SK-MEL-5 (cell line): Measurements from ENCODE around the gene TENM3. TPM values are rescaled to one million over a fixed set of nuclear protein-coding genes. Genes with fewer than 3 reads are reported as not detected.
A peak's percentile ranks its signal among the peaks of the same experiment; 100 is the strongest.

Source experiments
- DNase-seq: peaks from one replicate; pipeline ENCODE4 v3.0.0-alpha.2; 2016; ENCODE audit warnings: low read depth, low spot score
- in situ Hi-C: cut with HindIII; loops from 2 replicates; pipeline ENCODE4 v1.10.0; 2016; ENCODE audit warnings: low sequenced_read_pairs, high pct_unique_total_duplicates, low pct_unique_long_range_greater_than_20kb
- total RNA-seq: library from RNA; depleted of rRNA; stranded (reverse); fragments of >200 nt; shearing (Covaris generic); gene quantifications from 2 replicates; pipeline ENCODE4 v1.2.3, GENCODE V29; 2014

The TENM3 gene
- total RNA-seq, 1 experiment from 2014 or later = 38.1 TPM

DNA sequence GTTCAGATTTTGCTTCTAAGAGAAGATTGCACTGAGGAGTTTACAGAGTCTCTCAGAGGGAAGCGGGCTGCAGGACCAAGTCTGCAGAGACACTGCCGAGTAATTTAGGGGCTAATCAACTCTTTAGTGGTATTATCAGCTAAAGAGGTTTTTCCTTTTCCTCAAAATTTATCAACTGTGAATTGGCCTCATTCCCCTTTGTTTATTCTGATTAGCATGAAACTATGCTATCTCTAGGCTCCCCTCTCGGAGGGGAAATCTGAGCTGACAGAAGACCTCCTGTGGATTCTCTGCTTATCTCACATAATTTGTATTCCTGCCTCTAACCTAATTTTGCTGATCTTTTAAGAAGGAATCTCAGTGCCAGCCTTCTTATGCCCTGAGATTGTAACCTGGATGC, 473.0 kb downstream of the TENM3 start:
- no peak for DNase-seq
- in situ Hi-C loops = no loop called here

DNA sequence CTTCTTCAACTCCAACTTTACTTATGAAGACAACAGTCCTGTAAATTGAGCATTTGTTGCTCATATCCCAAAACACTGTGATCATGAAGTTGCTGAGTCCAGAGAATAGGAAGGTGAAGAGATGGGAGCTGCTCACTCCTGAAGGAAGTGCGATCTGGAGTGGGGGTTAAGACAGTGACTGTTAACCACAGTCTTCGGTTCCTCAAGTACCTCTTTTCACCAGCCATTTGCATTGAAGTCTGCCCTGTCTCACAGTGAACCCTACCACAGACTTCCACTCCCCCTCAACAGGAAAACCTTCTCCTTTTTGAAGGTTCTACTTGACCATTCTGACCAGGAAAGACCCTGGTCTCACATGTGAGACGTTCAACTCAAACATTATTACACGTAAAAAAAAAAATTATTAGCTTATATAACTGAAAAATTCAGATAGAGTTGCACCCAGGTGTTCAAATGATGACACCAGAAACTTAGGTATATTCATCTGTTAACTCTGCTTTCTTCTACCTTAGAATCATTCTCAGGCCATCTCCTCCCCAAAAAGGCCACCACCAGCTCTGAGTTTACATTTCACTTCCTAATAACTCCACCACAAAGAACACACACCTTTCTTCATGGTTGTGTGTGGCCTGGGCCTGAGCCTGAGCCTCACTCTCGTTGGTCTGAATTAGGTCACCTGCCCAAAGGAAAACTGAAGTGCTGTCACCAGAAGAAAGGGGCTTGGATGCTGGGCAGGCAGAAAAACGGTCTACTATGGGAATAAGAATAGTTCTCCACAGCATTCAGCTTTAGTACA, 474.8 kb downstream of the TENM3 start:
- DNase-seq = no peak
- in situ Hi-C loops = no loop called here

GRCh38 chr4:182724414-182724813, 481.2 kb downstream of the TENM3 start:
- in situ Hi-C loops = no loop called here
- peak; percentile 7 for DNase-seq

- no peak for DNase-seq
- in situ Hi-C loops = no loop called here
Measured at GRCh38 chr4:182729516-182729915, 486.3 kb downstream of the TENM3 start.

GRCh38 chr4:182730791-182731190, 487.6 kb downstream of the TENM3 start:
- DNase-seq = no peak
- in situ Hi-C loops = no loop called here

GRCh38 chr4:182736207-182736606, 493.0 kb downstream of the TENM3 start:
- in situ Hi-C loops = no loop called here

DNA sequence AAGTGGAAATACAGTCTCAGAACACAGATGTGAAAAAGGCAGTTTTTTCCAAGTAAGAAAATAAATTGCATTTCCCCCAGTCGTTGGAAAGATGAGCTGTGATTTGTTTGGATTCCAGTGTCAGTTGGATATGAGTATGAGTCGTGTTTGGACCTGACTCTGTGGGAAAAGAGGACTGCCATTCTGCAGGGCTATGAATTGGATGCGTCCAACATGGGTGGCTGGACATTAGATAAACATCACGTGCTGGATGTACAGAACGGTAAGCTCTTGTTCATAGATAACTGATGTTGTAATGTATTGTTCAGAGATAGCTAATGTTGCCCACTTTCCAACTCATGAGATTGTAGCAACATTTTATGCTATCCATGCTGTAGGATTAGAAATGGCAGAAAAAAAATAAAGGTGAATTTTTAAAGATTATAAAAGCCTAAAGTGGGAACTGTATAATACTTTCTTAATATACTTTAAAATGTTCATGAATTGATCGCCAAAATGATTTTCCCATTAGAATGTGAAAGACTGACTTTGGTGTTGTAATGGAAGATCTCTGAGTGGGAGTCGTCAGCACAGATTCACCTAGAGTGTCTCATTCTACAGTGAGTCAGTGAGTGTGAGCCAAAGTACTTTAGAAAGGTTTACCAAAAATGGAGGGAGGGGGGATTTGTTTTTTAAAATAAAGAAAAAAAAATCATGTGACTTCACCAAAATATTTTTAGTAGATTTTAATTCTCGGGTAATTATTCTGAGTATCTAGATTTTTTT, 495.3 kb downstream of the TENM3 start:
- in situ Hi-C loops = no loop called here
- DNase-seq = no peak

More at GRCh38 chr4:182736207-182736606, 493.0 kb downstream of the TENM3 start:
- no peak for DNase-seq

- in situ Hi-C loops = no loop called here
- DNase-seq = no peak
Measured at GRCh38 chr4:182740256-182740655, 497.1 kb downstream of the TENM3 start.

DNA sequence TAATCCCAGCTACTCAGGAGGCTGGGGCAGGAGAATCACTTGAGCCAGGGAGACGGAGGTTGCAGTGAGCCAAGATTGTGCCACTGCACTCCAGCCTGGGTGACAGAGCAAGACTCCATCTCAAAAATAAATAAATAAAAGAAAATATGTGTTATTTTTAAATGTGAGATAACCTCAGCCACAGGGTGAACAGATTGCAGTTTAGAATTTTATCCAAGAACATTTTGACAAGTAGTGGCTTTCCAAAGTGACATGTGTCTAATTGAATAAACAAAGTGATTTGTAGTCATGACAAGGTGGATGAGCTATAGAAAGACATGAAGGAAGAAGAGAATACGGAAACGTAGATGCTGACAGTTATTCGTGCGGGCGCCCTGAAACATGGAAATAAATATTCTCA, 497.9 kb downstream of the TENM3 start:
- DNase-seq = no peak
- in situ Hi-C loops = no loop called here

DNA sequence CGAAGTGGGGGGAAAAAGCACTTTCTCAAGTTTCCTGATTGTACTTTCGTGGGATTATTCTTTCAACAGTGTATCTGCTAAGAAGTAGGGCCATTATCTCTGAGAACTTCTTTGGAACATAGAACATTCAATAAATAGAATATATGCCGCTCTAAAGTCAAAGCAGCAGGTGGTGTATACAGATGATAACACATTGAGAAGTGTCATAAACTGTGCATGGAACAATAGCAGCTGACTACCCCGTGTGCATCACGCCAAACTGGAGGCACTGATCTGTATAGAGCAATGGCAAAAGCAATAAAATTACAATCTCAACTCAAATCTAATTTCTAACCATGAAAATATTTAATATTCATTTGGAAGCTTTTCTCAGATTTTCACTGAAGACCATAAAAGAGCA, 498.7 kb downstream of the TENM3 start:
- in situ Hi-C loops = no loop called here
- no peak for DNase-seq

- no peak for DNase-seq
- in situ Hi-C loops = no loop called here
Measured at GRCh38 chr4:182743815-182744214, 500.6 kb downstream of the TENM3 start.

- DNase-seq = no peak
- in situ Hi-C loops = no loop called here
Measured at GRCh38 chr4:182745237-182745636, 502.0 kb downstream of the TENM3 start.

GRCh38 chr4:182746876-182747275, 503.7 kb downstream of the TENM3 start:
- no peak for DNase-seq
- in situ Hi-C loops = no loop called here

- in situ Hi-C loops = no loop called here
- DNase-seq = no peak
Measured at GRCh38 chr4:182748283-182748682, 505.1 kb downstream of the TENM3 start.

- no peak for DNase-seq
- in situ Hi-C loops = no loop called here
Measured at GRCh38 chr4:182748949-182749348, 505.7 kb downstream of the TENM3 start.

GRCh38 chr4:182749667-182750167, 506.5 kb downstream of the TENM3 start:
- in situ Hi-C loops = no loop called here
- DNase-seq = no peak

- in situ Hi-C loops = no loop called here
- no peak for DNase-seq
Measured at GRCh38 chr4:182752158-182752910, 509.1 kb downstream of the TENM3 start.

DNA sequence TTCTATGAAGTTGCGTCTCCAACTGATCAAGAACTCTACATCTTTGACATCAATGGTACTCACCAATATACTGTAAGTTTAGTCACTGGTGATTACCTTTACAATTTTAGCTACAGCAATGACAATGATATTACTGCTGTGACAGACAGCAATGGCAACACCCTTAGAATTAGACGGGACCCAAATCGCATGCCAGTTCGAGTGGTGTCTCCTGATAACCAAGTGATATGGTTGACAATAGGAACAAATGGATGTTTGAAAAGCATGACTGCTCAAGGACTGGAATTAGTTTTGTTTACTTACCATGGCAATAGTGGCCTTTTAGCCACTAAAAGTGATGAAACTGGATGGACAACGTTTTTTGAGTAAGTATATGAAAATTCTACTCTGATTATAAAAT, 511.7 kb downstream of the TENM3 start:
- in situ Hi-C loops = no loop called here
- DNase-seq = no peak
